HepG2 (cell line): ENCODE data around the gene COL8A1. TPM values are rescaled to one million over a fixed set of nuclear protein-coding genes. Genes with fewer than 3 reads are reported as not detected.

Source experiments
- CENPBD1 ChIP-seq: sonication (generic); formaldehyde crosslinking; IDR thresholded peaks from 2 replicates; pipeline ENCODE4 v1.8.0; 2022; ENCODE audit warnings: missing genetic modification reagents, low read depth, mild to moderate bottlenecking, borderline replicate concordance
- FOXA3 ChIP-seq: IDR thresholded peaks from 2 replicates; pipeline ENCODE4 v1.6.1; 2016; ENCODE audit warnings: missing genetic modification reagents, missing compliant biosample characterization
- FOXC1 ChIP-seq: sonication (generic); formaldehyde crosslinking; IDR thresholded peaks from 2 replicates; pipeline ENCODE4 v1.8.0; 2022; ENCODE audit warnings: mild to moderate bottlenecking, missing genetic modification reagents, borderline replicate concordance
- KDM6A ChIP-seq: IDR thresholded peaks from 2 replicates; pipeline ENCODE4 v1.6.1; 2016; ENCODE audit warnings: low read depth
- MBD4 ChIP-seq: IDR thresholded peaks from 2 replicates; pipeline ENCODE4 v1.6.1; 2012; ENCODE audit warnings: low read length, inconsistent platforms, borderline replicate concordance
- ONECUT2 ChIP-seq: sonication (generic); formaldehyde crosslinking; IDR thresholded peaks from 2 replicates; pipeline ENCODE4 v1.4.0; 2020; ENCODE audit warnings: missing genetic modification reagents
- SAP130 ChIP-seq: IDR thresholded peaks from 2 replicates; pipeline ENCODE4 v1.6.1; 2016; ENCODE audit warnings: low read depth
- TBX2 ChIP-seq: sonication (generic); formaldehyde crosslinking; IDR thresholded peaks from 2 replicates; pipeline ENCODE4 v1.5.0; 2020; ENCODE audit warnings: missing genetic modification reagents, mild to moderate bottlenecking, borderline replicate concordance
- ZKSCAN1 ChIP-seq: fragments of 150-350 bp; IDR thresholded peaks from 2 replicates; pipeline ENCODE4 v1.6.1; 2014; ENCODE audit warnings: low read length
- ZNF275 ChIP-seq: sonication (generic); formaldehyde crosslinking; IDR thresholded peaks from 2 replicates; pipeline ENCODE4 v1.8.0; 2022; ENCODE audit warnings: missing genetic modification reagents, mild to moderate bottlenecking, inconsistent platforms, borderline replicate concordance
- ZNF280B ChIP-seq: sonication (generic); formaldehyde crosslinking; IDR thresholded peaks from 2 replicates; pipeline ENCODE4 v1.5.0; 2020; ENCODE audit warnings: missing genetic modification reagents, mild to moderate bottlenecking, borderline replicate concordance
- ZNF3 ChIP-seq: IDR thresholded peaks from 2 replicates; pipeline ENCODE4 v1.7.0; 2017; ENCODE audit warnings: inconsistent platforms
- ZNF30 ChIP-seq: sonication (generic); formaldehyde crosslinking; IDR thresholded peaks from 2 replicates; pipeline ENCODE4 v1.5.0; 2020; ENCODE audit warnings: mild to moderate bottlenecking, missing genetic modification reagents
- ZNF550 ChIP-seq: sonication (generic); formaldehyde crosslinking; IDR thresholded peaks from 2 replicates; pipeline ENCODE4 v1.4.0; 2020; ENCODE audit warnings: mild to moderate bottlenecking, missing genetic modification reagents, borderline replicate concordance
- ZNF597 ChIP-seq: sonication (generic); formaldehyde crosslinking; IDR thresholded peaks from 2 replicates; pipeline ENCODE4 v1.5.0; 2020; ENCODE audit warnings: missing genetic modification reagents
- polyA plus RNA-seq, 8 experiments: library from polyadenylated mRNA; depleted of rRNA in 3 of 8; stranded (reverse) in 7 of 8; unstranded in 1 of 8; fragments of >200 nt; fragmentation: Illumina TruSeq in 4 of 8; extraction: Trizol in 4 of 8; gene quantifications; 2 replicates each; pipeline versions ENCODE4 v1.2.1 to v1.2.3, GENCODE V29; 2011 to 2016; ENCODE audit warnings: low read depth in 4 of 8, missing spikeins in 1 of 8, mixed read lengths in 1 of 8; ENCODE audit not compliant: insufficient read depth in 1 of 8
- total RNA-seq, 5 experiments: library from RNA; depleted of rRNA; stranded (reverse); fragments of >200 nt; fragmentation: Illumina TruSeq; extraction: Trizol; gene quantifications; 2 replicates each; pipeline ENCODE4 v1.2.3, GENCODE V29; 2016; ENCODE audit warnings: low read depth in 1 of 5
- TF ChIP-seq, protein P1 (sequence below): sonication (generic); formaldehyde crosslinking; IDR thresholded peaks from 2 replicates; pipeline ENCODE4 v1.5.1; 2020; ENCODE audit warnings: mild to moderate bottlenecking, missing genetic modification reagents, moderate library complexity
- TF ChIP-seq, protein P2 (sequence below): sonication (generic); formaldehyde crosslinking; IDR thresholded peaks from 2 replicates; pipeline ENCODE4 v1.4.0; 2020; ENCODE audit warnings: missing genetic modification reagents
- TF ChIP-seq, protein P3 (sequence below): sonication (generic); formaldehyde crosslinking; IDR thresholded peaks from 2 replicates; pipeline ENCODE4 v1.5.0; 2020; ENCODE audit warnings: missing genetic modification reagents

Gene COL8A1
- total and polyA plus RNA-seq, 2 of the 13 experiments (the other 11 are each of a cell fraction or from before 2014, with no cell fraction given) = not detected

GRCh38 chr3:99817437-99818240 is 179.2 kb downstream of the COL8A1 start, which contains the start of gene CMSS1 (continued):
- TF ChIP-seq ZNF597 (CRISPR knock-in tag) (no peak), ZNF30 (CRISPR knock-in tag) (peak; percentile 47; the same call in 1 of the 2 replicates), KDM6A (CRISPR knock-in tag) (no peak), CENPBD1 (no peak), MBD4 (no peak; the same call in 1 of the 2 replicates), FOXC1 (CRISPR knock-in tag) (peak; percentile 93), ZNF280B (CRISPR knock-in tag) (peak; percentile 90), TBX2 (CRISPR knock-in tag) (peak; percentile 63; the same call in 1 of the 2 replicates), SAP130 (CRISPR knock-in tag) (peak; percentile 93), ONECUT2 (CRISPR knock-in tag) (peak; percentile 29; the same call in 1 of the 2 replicates), ZKSCAN1 (no peak), FOXA3 (CRISPR knock-in tag) (peak; percentile 33; the same call in 1 of the 2 replicates), ZNF275 (CRISPR knock-in tag) (peak; percentile 39; the same call in 1 of the 2 replicates), ZNF3 (CRISPR knock-in tag) (0 out of 2 replicates have a peak, but pooled peaks have one; percentile 30), ZNF550 (CRISPR knock-in tag) (no peak)
- TF ChIP-seq, protein P1, sequence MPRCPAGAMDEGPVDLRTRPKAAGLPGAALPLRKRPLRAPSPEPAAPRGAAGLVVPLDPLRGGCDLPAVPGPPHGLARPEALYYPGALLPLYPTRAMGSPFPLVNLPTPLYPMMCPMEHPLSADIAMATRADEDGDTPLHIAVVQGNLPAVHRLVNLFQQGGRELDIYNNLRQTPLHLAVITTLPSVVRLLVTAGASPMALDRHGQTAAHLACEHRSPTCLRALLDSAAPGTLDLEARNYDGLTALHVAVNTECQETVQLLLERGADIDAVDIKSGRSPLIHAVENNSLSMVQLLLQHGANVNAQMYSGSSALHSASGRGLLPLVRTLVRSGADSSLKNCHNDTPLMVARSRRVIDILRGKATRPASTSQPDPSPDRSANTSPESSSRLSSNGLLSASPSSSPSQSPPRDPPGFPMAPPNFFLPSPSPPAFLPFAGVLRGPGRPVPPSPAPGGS (CRISPR knock-in tag) = peak; percentile 29
- TF ChIP-seq, protein P2, sequence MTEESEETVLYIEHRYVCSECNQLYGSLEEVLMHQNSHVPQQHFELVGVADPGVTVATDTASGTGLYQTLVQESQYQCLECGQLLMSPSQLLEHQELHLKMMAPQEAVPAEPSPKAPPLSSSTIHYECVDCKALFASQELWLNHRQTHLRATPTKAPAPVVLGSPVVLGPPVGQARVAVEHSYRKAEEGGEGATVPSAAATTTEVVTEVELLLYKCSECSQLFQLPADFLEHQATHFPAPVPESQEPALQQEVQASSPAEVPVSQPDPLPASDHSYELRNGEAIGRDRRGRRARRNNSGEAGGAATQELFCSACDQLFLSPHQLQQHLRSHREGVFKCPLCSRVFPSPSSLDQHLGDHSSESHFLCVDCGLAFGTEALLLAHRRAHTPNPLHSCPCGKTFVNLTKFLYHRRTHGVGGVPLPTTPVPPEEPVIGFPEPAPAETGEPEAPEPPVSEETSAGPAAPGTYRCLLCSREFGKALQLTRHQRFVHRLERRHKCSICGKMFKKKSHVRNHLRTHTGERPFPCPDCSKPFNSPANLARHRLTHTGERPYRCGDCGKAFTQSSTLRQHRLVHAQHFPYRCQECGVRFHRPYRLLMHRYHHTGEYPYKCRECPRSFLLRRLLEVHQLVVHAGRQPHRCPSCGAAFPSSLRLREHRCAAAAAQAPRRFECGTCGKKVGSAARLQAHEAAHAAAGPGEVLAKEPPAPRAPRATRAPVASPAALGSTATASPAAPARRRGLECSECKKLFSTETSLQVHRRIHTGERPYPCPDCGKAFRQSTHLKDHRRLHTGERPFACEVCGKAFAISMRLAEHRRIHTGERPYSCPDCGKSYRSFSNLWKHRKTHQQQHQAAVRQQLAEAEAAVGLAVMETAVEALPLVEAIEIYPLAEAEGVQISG (CRISPR knock-in tag) = peak; percentile 74
- TF ChIP-seq, protein P3, sequence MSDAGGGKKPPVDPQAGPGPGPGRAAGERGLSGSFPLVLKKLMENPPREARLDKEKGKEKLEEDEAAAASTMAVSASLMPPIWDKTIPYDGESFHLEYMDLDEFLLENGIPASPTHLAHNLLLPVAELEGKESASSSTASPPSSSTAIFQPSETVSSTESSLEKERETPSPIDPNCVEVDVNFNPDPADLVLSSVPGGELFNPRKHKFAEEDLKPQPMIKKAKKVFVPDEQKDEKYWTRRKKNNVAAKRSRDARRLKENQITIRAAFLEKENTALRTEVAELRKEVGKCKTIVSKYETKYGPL (CRISPR knock-in tag) = peak; percentile 73; the same call in 1 of the 2 replicates
